Common myeloid progenitor, CD34-positive (primary cell): ENCODE results near the gene SLC35D2.

ENCODE experiments used
- CTCF ChIA-PET: fragments of 350-600 bp; sonication (Branson Sonifier 250); formaldehyde crosslinking; loops from one replicate; lab custom pipeline; 2021; ENCODE audit warnings: antibody characterized with exemption; lab: Charles Lee
- POLR2A ChIA-PET: fragments of 350-600 bp; sonication (Branson Sonifier 250); formaldehyde crosslinking; loops from one replicate; lab custom pipeline; 2021; ENCODE audit warnings: antibody characterized with exemption; lab: Charles Lee
- DNase-seq, 3 donors: peaks; one replicate each; pipeline versions ENCODE4 v3.0.0 to v3.0.0-alpha.2; 2013
- H3K27ac ChIP-seq, 2 experiments: 1 replicate in 1 of 2; 2 replicates in 1 of 2; pipeline ENCODE4 v1.7.0; 2013; ENCODE audit warnings: inconsistent platforms in 2 of 2, low read length in 2 of 2, mild to moderate bottlenecking in 2 of 2, low read depth in 1 of 2, moderate library complexity in 1 of 2; ENCODE audit not compliant: severe bottlenecking in 2 of 2, insufficient read depth in 1 of 2, poor library complexity in 1 of 2
- H3K27me3 ChIP-seq, 5 experiments: replicated peaks in 2 of 5; 1 replicate in 3 of 5; 2 replicates in 2 of 5; pipeline versions ENCODE4 v1.6.1 to v1.7.0; 2013; ENCODE audit warnings: low read length in 4 of 5, mild to moderate bottlenecking in 2 of 5, moderate library complexity in 2 of 5, inconsistent platforms in 1 of 5; ENCODE audit not compliant: insufficient read depth in 5 of 5, control insufficient read depth in 4 of 5
- H3K36me3 ChIP-seq, 4 experiments: 1 replicate in 2 of 4; 2 replicates in 2 of 4; pipeline versions ENCODE4 v1.6.1 to v1.7.0; 2013; ENCODE audit warnings: low read length in 3 of 4, control low read depth in 1 of 4, mild to moderate bottlenecking in 1 of 4; ENCODE audit not compliant: control insufficient read depth in 4 of 4, insufficient read depth in 4 of 4
- H3K4me1 ChIP-seq, 4 experiments: 1 replicate in 3 of 4; 2 replicates in 1 of 4; pipeline versions ENCODE4 v1.6.1 to v1.7.1; 2013; ENCODE audit warnings: low read length in 3 of 4, mild to moderate bottlenecking in 3 of 4, control low read depth in 1 of 4, inconsistent platforms in 1 of 4, moderate library complexity in 1 of 4; ENCODE audit not compliant: control insufficient read depth in 4 of 4, insufficient read depth in 4 of 4; ENCODE audit errors: control extremely low read depth in 1 of 4
- H3K4me3 ChIP-seq, 7 experiments: 1 replicate in 4 of 7; 2 replicates in 3 of 7; pipeline versions ENCODE4 v1.5.1 to v1.7.0; 2013; ENCODE audit warnings: mild to moderate bottlenecking in 7 of 7, low read length in 6 of 7, moderate library complexity in 6 of 7, inconsistent platforms in 2 of 7, low read depth in 2 of 7, control low read depth in 1 of 7; ENCODE audit not compliant: insufficient read depth in 4 of 7, control insufficient read depth in 1 of 7; ENCODE audit errors: extremely low read depth in 1 of 7
- H3K9me3 ChIP-seq, 5 experiments: 1 replicate in 4 of 5; 2 replicates in 1 of 5; pipeline versions ENCODE4 v1.6.1 to v1.7.1; 2013; ENCODE audit warnings: low read length in 4 of 5, mild to moderate bottlenecking in 2 of 5, inconsistent platforms in 1 of 5, low read depth in 1 of 5, moderate library complexity in 1 of 5; ENCODE audit not compliant: control insufficient read depth in 4 of 5, insufficient read depth in 2 of 5; ENCODE audit errors: control extremely low read depth in 1 of 5
- WGBS: methylation state at CpG from one replicate; pipeline ENCODE4 v1.1.5; 2013; ENCODE audit not compliant: insufficient coverage; 5-methylcytosine and 5-hydroxymethylcytosine counted together

SLC35D2 gene

DNA sequence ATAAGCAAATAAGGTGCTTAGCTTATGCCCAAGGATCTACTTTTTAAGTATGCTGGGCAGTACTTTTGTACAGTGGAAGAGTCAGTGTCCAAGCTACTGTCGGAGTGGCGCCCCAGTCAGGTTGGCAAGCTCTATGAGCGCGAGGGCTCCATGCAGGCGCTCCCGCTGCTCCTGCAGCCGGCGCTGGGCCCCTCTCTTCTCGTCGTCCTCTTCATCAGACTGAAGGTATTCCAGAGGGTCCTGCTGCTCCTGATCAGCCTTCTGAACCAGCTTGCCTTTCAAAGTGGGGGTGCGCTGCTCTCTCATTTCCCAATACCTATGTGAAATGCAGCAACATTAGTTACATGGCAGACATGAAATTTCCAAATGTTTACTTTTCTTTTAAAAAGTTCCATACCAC lies 4.6 kb upstream of the SLC35D2 start:
- peaks cover 0 to 8% (median 3%) of the 10 kb centered on the region in 4 experiments for H3K4me1 ChIP-seq
- 98% methylated on average over 11 of the region's 11 CpGs for WGBS
- no peak overlapping the region for H3K4me3 ChIP-seq
- H3K36me3 ChIP-seq: peaks cover 0 to 55% (median 24%) of the 10 kb centered on the region in 4 experiments
- DNase-seq: no peak
- H3K9me3 ChIP-seq: no peaks in the 10 kb centered on the region
- H3K27me3 ChIP-seq: no peaks in the 10 kb centered on the region
- no peak overlapping the region for H3K27ac ChIP-seq
- ChIA-PET CTCF (interaction anchor here (0.6 to 2.2 kb wide), 2 partner anchors 11 to 21 kb away, joined by 3 to 10 read pairs; no protein-coding TSS in a partner anchor), POLR2A (no interaction called here)

DNA sequence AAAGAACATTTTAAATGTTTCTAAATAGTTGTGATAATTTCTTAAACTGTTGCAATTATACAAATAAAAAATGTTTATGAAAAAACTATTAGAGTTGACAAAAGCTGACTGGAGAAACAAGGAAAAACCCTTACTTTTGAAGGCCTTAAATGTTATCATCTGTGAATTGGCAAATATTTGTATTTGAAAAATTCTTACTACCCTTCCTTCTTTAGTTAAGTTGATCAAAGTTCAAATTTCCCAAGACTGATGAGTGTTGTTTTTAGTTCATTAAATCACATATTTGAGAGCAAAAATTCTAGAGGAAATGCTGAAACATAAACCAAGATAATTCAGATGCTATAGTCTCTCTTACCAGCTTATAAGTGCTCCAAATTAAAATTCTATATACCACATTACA lies 2.6 kb upstream of the SLC35D2 start:
- Histone ChIP-seq H3K27ac (no peak overlapping the region), H3K4me1 (peaks cover 0 to 23% (median 8%) of the 10 kb centered on the region in 4 experiments), H3K36me3 (peaks cover 0 to 41% (median 15%) of the 10 kb centered on the region in 4 experiments), H3K9me3 (no peaks in the 10 kb centered on the region), H3K27me3 (no peaks in the 10 kb centered on the region), H3K4me3 (no peak overlapping the region)
- DNase-seq: no peak
- ChIA-PET CTCF (interaction anchor here (1.2 to 2.2 kb wide), 2 partner anchors 9 to 13 kb away, joined by 3 to 10 read pairs; no protein-coding TSS in a partner anchor), POLR2A (no interaction called here)

DNA sequence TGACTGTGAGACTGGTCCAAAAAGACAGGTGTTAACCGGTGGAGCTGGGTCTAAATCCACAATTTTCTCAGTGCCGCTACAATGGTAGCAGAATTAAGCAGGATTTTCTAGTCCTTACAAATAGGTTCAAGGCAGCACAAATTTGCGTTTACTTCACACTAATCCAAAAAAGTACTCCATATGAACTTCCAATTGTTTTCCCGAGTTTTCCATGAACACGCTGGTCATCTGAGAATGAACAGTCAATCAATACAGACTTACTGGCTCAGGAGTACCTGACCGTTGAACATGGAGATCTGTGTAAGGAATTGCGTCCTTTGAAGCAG lies 709 bp downstream of the SLC35D2 start:
- Histone ChIP-seq H3K27me3 (no peaks in the 10 kb centered on the region), H3K36me3 (peaks cover 0 to 13% (median 6%) of the 10 kb centered on the region in 4 experiments), H3K4me1 (peaks cover 0 to 23% (median 8%) of the 10 kb centered on the region in 4 experiments), H3K4me3 (peak overlapping the region; percentile 48 to 84 (median 73)), H3K27ac (peak overlapping the region in 1 of 2 experiments; percentile 66), H3K9me3 (no peaks in the 10 kb centered on the region)
- DNase-seq: no peak
- 58% methylated on average over 7 of the region's 7 CpGs for WGBS
- ChIA-PET CTCF (interaction anchor here (1.1 kb wide), 1 partner anchor 15 kb away, joined by 4 read pairs; no protein-coding TSS in a partner anchor), POLR2A (no interaction called here)

DNA sequence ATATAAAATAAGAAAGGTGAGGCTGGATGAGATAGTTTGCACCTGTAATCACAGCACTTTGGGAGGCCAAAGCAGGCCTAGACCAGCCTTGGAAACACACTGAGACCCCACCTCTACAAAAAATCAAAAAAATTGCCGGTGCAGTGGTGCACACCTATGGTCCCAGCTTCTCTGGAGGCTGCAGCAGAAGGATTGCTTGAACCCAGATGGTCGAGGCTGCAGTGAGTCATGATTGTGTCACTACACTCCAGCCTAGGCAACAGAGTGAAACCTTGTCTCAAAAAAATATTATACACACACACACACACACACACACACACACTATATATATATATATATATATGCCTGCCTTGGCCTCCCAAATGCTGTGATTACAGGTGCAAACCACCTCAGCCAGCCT lies 1.3 kb downstream of the SLC35D2 start:
- peak overlapping the region in 1 of 7 experiments; percentile 84 for H3K4me3 ChIP-seq
- H3K36me3 ChIP-seq: peaks cover 0 to 9% (median 5%) of the 10 kb centered on the region in 4 experiments
- POLR2A ChIA-PET: no interaction called here
- 100% methylated on average over 1 of the region's 2 CpGs for WGBS
- peaks cover 0 to 23% (median 8%) of the 10 kb centered on the region in 4 experiments for H3K4me1 ChIP-seq
- no peaks in the 10 kb centered on the region for H3K27me3 ChIP-seq
- no peak overlapping the region for H3K27ac ChIP-seq
- peak in 2 of 3 donors; percentile 15 to 29 for DNase-seq
- CTCF ChIA-PET: interaction anchor here (0.9 to 1.1 kb wide), 2 partner anchors 16 to 21 kb away, joined by 3 to 4 read pairs; no protein-coding TSS in a partner anchor
- H3K9me3 ChIP-seq: no peaks in the 10 kb centered on the region

DNA sequence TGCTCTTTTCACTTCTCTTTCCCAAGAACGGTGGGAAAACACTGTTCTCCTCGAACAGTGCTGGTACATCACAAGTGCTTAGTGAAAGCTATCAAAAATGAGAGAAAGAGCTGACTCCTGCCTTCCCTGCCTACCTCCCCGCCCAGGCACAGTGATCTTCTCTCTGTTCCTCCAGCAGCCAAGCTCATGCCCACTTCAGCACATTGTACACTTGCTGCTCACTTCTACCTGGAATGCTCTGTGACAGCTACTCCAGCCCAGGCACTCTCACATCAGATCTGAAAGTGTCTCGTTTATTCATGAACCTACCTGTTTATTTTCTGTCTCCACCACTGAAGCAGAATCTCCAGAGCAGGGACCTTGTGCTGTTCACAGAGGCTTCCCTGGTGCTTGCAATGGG lies 1.8 kb downstream of the SLC35D2 start:
- Histone ChIP-seq H3K27ac (no peak overlapping the region), H3K4me1 (peaks cover 0 to 23% (median 8%) of the 10 kb centered on the region in 4 experiments), H3K9me3 (no peaks in the 10 kb centered on the region), H3K36me3 (peaks cover 0 to 12% (median 2%) of the 10 kb centered on the region in 4 experiments), H3K4me3 (no peak overlapping the region), H3K27me3 (no peaks in the 10 kb centered on the region)
- ChIA-PET POLR2A (no interaction called here), CTCF (interaction anchor here (0.9 kb wide), 1 partner anchor 20 kb away, joined by 3 read pairs; no protein-coding TSS in a partner anchor)
- no peak for DNase-seq
- WGBS: 94% methylated on average over 4 of the region's 4 CpGs

DNA sequence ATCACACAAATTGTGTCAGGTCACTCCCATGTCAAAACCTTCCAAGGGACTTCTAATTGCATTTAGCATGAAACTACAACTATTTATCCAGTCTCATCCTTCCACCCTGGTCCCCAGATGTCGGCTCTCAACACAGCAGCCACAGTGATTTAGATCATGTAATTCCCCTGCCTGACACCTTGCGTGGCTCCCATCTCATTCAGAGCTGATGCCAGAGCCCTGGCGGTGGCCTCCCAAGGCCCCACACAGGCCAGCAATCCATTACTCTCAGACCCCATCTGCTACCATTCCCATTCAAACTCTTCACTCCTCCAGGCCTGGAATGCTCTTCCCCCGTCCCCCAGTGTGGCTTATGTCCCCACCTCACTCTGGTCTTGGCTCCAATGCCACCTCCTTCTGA lies 2.4 kb downstream of the SLC35D2 start:
- CTCF ChIA-PET: interaction anchor here (0.9 kb wide), 1 partner anchor 20 kb away, joined by 3 read pairs; no protein-coding TSS in a partner anchor
- POLR2A ChIA-PET: no interaction called here
- Histone ChIP-seq H3K4me1 (peaks cover 0 to 23% (median 8%) of the 10 kb centered on the region in 4 experiments), H3K4me3 (no peak overlapping the region), H3K27me3 (no peaks in the 10 kb centered on the region), H3K9me3 (no peaks in the 10 kb centered on the region), H3K36me3 (peaks cover 0 to 12% (median 0%) of the 10 kb centered on the region in 4 experiments), H3K27ac (no peak overlapping the region)
- 98% methylated on average over 4 of the region's 4 CpGs for WGBS
- no peak for DNase-seq

DNA sequence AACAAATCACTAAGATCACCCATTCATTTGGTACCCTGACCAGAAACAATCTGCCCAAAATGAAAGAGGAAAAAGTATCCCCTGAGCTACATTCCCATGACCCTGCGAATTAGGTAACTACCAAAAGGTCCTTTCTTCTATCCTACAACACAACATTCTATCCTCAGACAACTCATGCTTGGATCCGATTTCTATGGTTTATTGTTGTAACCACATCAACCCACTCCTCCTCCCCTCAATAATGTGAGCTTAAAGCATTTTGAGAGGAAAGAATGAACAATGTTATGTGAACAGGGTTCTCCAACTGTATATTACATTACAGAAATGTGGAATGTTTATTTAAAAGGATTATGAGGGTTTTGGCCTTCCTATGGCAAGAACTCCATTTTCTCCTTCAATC lies 4.0 kb downstream of the SLC35D2 start:
- no CpG with 5 or more reads among the region's 2 CpGs for WGBS
- peaks cover 0 to 12% (median 1%) of the 10 kb centered on the region in 4 experiments for H3K36me3 ChIP-seq
- DNase-seq: no peak
- POLR2A ChIA-PET: no interaction called here
- H3K27me3 ChIP-seq: no peaks in the 10 kb centered on the region
- CTCF ChIA-PET: interaction anchor here (1.1 kb wide), 1 partner anchor 11 kb away, joined by 5 read pairs; no protein-coding TSS in a partner anchor
- no peaks in the 10 kb centered on the region for H3K9me3 ChIP-seq
- peaks cover 0 to 19% (median 8%) of the 10 kb centered on the region in 4 experiments for H3K4me1 ChIP-seq
- no peak overlapping the region for H3K27ac ChIP-seq
- H3K4me3 ChIP-seq: no peak overlapping the region
